ENCODE data around the gene SNX3.

SNX3 gene

GRCh38 chr6:108203189-108204112 lies 57.4 kb downstream of the SNX3 start:
- no peak for DNase-seq

- no peak for DNase-seq
These were observed 60.2 kb downstream of the SNX3 start for GRCh38 chr6:108200631-108201030.

- DNase-seq, result no peak
These were observed 60.7 kb downstream of the SNX3 start for GRCh38 chr6:108200186-108200585.

- DNase-seq, result no peak
These were observed 61.9 kb downstream of the SNX3 start for GRCh38 chr6:108198761-108199498.

GRCh38 chr6:108195209-108195608 lies 65.6 kb downstream of the SNX3 start:
- DNase-seq, result no peak

GRCh38 chr6:108194503-108194902 lies 66.3 kb downstream of the SNX3 start:
- no peak for DNase-seq

- DNase-seq, result no peak
These were observed 67.0 kb downstream of the SNX3 start for GRCh38 chr6:108193835-108194234.

GRCh38 chr6:108193131-108193530 lies 67.7 kb downstream of the SNX3 start:
- no peak for DNase-seq

- no peak for DNase-seq
These were observed 73.3 kb downstream of the SNX3 start for GRCh38 chr6:108187519-108187918.

GRCh38 chr6:108186226-108186625 lies 74.6 kb downstream of the SNX3 start:
- DNase-seq, result no peak

GRCh38 chr6:108180776-108181175 lies 80.1 kb downstream of the SNX3 start:
- no peak for DNase-seq

GRCh38 chr6:108180266-108180665 lies 80.6 kb downstream of the SNX3 start:
- no peak for DNase-seq

- DNase-seq, result no peak
These were observed 81.1 kb downstream of the SNX3 start for GRCh38 chr6:108179741-108180140.

GRCh38 chr6:108176281-108177089 lies 84.4 kb downstream of the SNX3 start:
- no peak for DNase-seq

GRCh38 chr6:108175592-108176279 lies 85.1 kb downstream of the SNX3 start:
- DNase-seq, result no peak

GRCh38 chr6:108175176-108175591 lies 85.7 kb downstream of the SNX3 start:
- no peak for DNase-seq

- DNase-seq, result no peak
These were observed 86.3 kb downstream of the SNX3 start for GRCh38 chr6:108174371-108175175.

- DNase-seq, result no peak
These were observed 88.8 kb downstream of the SNX3 start for GRCh38 chr6:108171918-108172516.

- DNase-seq, result no peak
These were observed 89.4 kb downstream of the SNX3 start for GRCh38 chr6:108171291-108171917.

Measured in CD4-positive, alpha-beta T cell treated with Interleukin-6 for 4 hours (primary cell).